D721Med (cell line): Measurements from ENCODE around the gene SEC22A.
A peak's percentile ranks its signal among the peaks of the same experiment; 100 is the strongest.

ENCODE experiments used
- DNase-seq: peaks from one replicate; pipeline ENCODE4 v3.0.0; 2011; ENCODE audit warnings: low spot score; ENCODE audit not compliant: insufficient read length
- FAIRE-seq: peaks from 2 replicates; lab custom pipeline; 2011; peaks lifted over from hg19 to GRCh38; lab: Jason Lieb, UNC
- CTCF ChIP-seq: IDR thresholded peaks from 2 replicates; pipeline ENCODE4 v1.5.1; 2012; ENCODE audit warnings: mild to moderate bottlenecking, control low read depth; ENCODE audit not compliant: insufficient read depth; ENCODE audit errors: missing control alignments

SEC22A gene

GRCh38 chr3:123296836-123297626, 95.3 kb downstream of the SEC22A start:
- no peak for TF ChIP-seq CTCF
- no peak for DNase-seq
- FAIRE-seq, result no peak

GRCh38 chr3:123297627-123297899, 95.8 kb downstream of the SEC22A start:
- no peak for DNase-seq
- TF ChIP-seq CTCF, result peak; percentile 26
- no peak for FAIRE-seq

GRCh38 chr3:123298903-123299302, 97.2 kb downstream of the SEC22A start:
- TF ChIP-seq CTCF, result no peak
- no peak for FAIRE-seq

GRCh38 chr3:123299581-123299980, 97.8 kb downstream of the SEC22A start:
- DNase-seq, result no peak
- no peak for TF ChIP-seq CTCF
- FAIRE-seq, result no peak

More at GRCh38 chr3:123298903-123299302, 97.2 kb downstream of the SEC22A start:
- DNase-seq, result no peak

- FAIRE-seq, result no peak
Observed at GRCh38 chr3:123300056-123300455, 98.3 kb downstream of the SEC22A start.

GRCh38 chr3:123300583-123300982, 98.8 kb downstream of the SEC22A start:
- FAIRE-seq (no peak), DNase-seq (no peak)
- TF ChIP-seq CTCF, result no peak

More at GRCh38 chr3:123300056-123300455, 98.3 kb downstream of the SEC22A start:
- no peak for TF ChIP-seq CTCF
- DNase-seq, result no peak
